Measurements from ENCODE around the gene MACO1.
A peak's percentile ranks its signal among the peaks of the same experiment; 100 is the strongest.

The MACO1 gene

GRCh38 chr1:25425098-25426085 lies 5.3 kb upstream of the MACO1 start:
- Histone ChIP-seq H3K4me3 (ENCODE audit: low read length) (no peak overlapping the region), H3K36me3 (ENCODE audit: control insufficient read depth, low read length) (no peaks in the 10 kb centered on the region), H4K20me1 (ENCODE audit: control insufficient read depth, insufficient read depth, low read depth, low read length) (no peaks in the 10 kb centered on the region), H3K27ac (ENCODE audit: low read depth, low read length) (no peak overlapping the region), H3K79me2 (ENCODE audit: control insufficient read depth, low read length) (peaks cover 5% of the 10 kb centered on the region; the same call in 1 of the 2 replicates), H3F3A (ENCODE audit: control insufficient read depth, insufficient read depth) (no peaks in the 10 kb centered on the region), H3K9me3 (ENCODE audit: control insufficient read depth, insufficient read depth, low read length) (no peaks in the 10 kb centered on the region), H3K4me1 (ENCODE audit: control insufficient read depth, low read length) (peaks cover 10% of the 10 kb centered on the region), H3K27me3 (ENCODE audit: control insufficient read depth, low read length) (no peaks in the 10 kb centered on the region), H3K4me2 (ENCODE audit: low read length) (no peak overlapping the region), H3K9me2 (replicated peaks; ENCODE audit: control insufficient read depth, low read length) (no peaks in the 10 kb centered on the region)
- TF ChIP-seq EZH2phosphoT487 (IDR thresholded peaks at IDR 0.05; ENCODE audit: borderline replicate concordance, low read length) (no peak), CTCF (IDR thresholded peaks at IDR 0.05; ENCODE audit: low read depth, low read length, poor library complexity, severe bottlenecking) (no peak)

- TF ChIP-seq CTCF (IDR thresholded peaks at IDR 0.05; ENCODE audit: low read depth, low read length, poor library complexity, severe bottlenecking) (no peak), EZH2phosphoT487 (IDR thresholded peaks at IDR 0.05; ENCODE audit: borderline replicate concordance, low read length) (no peak)
- no peak overlapping the region for H3K27ac ChIP-seq (ENCODE audit: low read depth, low read length)
Measured at GRCh38 chr1:25427696-25428095, 3.0 kb upstream of the MACO1 start.

GRCh38 chr1:25428475-25429166 lies 2.1 kb upstream of the MACO1 start:
- Histone ChIP-seq H3K27ac (ENCODE audit: low read depth, low read length) (no peak overlapping the region), H3K79me2 (ENCODE audit: control insufficient read depth, low read length) (peaks cover 33% of the 10 kb centered on the region), H3K4me3 (ENCODE audit: low read length) (no peak overlapping the region), H3K27me3 (ENCODE audit: control insufficient read depth, low read length) (no peaks in the 10 kb centered on the region), H3K36me3 (ENCODE audit: control insufficient read depth, low read length) (peaks cover 18% of the 10 kb centered on the region), H3K4me1 (ENCODE audit: control insufficient read depth, low read length) (peaks cover 27% of the 10 kb centered on the region), H3K9me2 (replicated peaks; ENCODE audit: control insufficient read depth, low read length) (no peaks in the 10 kb centered on the region), H4K20me1 (ENCODE audit: control insufficient read depth, insufficient read depth, low read depth, low read length) (no peaks in the 10 kb centered on the region), H3K9me3 (ENCODE audit: control insufficient read depth, insufficient read depth, low read length) (no peaks in the 10 kb centered on the region), H3K4me2 (ENCODE audit: low read length) (peak overlapping the region; percentile 64; the same call in 1 of the 2 replicates), H3F3A (ENCODE audit: control insufficient read depth, insufficient read depth) (0 out of 2 replicates have a peak, but pooled peaks cover 5% of the 10 kb centered on the region)
- no peak for TF ChIP-seq EZH2phosphoT487 (IDR thresholded peaks at IDR 0.05; ENCODE audit: borderline replicate concordance, low read length)
- no peak for TF ChIP-seq CTCF (IDR thresholded peaks at IDR 0.05; ENCODE audit: low read depth, low read length, poor library complexity, severe bottlenecking)

More at GRCh38 chr1:25427696-25428095, 3.0 kb upstream of the MACO1 start:
- Histone ChIP-seq H3F3A (ENCODE audit: control insufficient read depth, insufficient read depth) (0 out of 2 replicates have a peak, but pooled peaks cover 5% of the 10 kb centered on the region), H3K4me2 (ENCODE audit: low read length) (no peak overlapping the region), H3K36me3 (ENCODE audit: control insufficient read depth, low read length) (peaks cover 12% of the 10 kb centered on the region), H3K4me1 (ENCODE audit: control insufficient read depth, low read length) (peaks cover 18% of the 10 kb centered on the region), H3K9me2 (replicated peaks; ENCODE audit: control insufficient read depth, low read length) (no peaks in the 10 kb centered on the region), H4K20me1 (ENCODE audit: control insufficient read depth, insufficient read depth, low read depth, low read length) (no peaks in the 10 kb centered on the region), H3K27me3 (ENCODE audit: control insufficient read depth, low read length) (no peaks in the 10 kb centered on the region), H3K9me3 (ENCODE audit: control insufficient read depth, insufficient read depth, low read length) (no peaks in the 10 kb centered on the region), H3K4me3 (ENCODE audit: low read length) (no peak overlapping the region), H3K79me2 (ENCODE audit: control insufficient read depth, low read length) (peaks cover 24% of the 10 kb centered on the region)

All from DOHH2 (cell line).